Measurements from ENCODE around the gene RPL27.

DNA sequence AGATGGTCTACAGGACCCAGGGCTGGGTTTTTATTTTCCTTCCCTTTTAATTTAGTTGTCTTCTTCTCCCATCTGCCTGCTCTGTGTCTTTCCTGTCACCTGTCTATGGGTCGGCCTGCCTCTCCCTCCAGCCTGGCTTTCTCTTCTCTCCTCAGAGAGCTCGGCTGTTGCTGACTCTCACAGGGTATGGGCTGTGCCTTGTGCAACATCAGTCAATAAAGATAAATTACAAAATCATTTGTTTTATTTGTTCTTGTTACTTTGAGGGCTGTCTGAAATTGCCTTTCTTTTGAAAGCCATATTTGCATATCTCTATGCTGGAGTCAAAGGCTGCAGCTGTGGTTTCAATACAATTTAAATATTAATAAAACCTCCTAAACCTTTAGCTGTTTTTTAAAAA lies 42.4 kb downstream of the RPL27 start:
- TF ChIP-seq, protein P1, sequence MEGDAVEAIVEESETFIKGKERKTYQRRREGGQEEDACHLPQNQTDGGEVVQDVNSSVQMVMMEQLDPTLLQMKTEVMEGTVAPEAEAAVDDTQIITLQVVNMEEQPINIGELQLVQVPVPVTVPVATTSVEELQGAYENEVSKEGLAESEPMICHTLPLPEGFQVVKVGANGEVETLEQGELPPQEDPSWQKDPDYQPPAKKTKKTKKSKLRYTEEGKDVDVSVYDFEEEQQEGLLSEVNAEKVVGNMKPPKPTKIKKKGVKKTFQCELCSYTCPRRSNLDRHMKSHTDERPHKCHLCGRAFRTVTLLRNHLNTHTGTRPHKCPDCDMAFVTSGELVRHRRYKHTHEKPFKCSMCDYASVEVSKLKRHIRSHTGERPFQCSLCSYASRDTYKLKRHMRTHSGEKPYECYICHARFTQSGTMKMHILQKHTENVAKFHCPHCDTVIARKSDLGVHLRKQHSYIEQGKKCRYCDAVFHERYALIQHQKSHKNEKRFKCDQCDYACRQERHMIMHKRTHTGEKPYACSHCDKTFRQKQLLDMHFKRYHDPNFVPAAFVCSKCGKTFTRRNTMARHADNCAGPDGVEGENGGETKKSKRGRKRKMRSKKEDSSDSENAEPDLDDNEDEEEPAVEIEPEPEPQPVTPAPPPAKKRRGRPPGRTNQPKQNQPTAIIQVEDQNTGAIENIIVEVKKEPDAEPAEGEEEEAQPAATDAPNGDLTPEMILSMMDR (conservative IDR thresholded peaks at IDR 0.05 in 1 of 2, IDR thresholded peaks at IDR 0.05 in 1 of 2; ENCODE audit: low read depth in 1 of 2, low read length in 2 of 2) = no peak
- no peak for TF ChIP-seq EZH2 (IDR thresholded peaks at IDR 0.05; ENCODE audit: low read length, missing control alignments)
